HG03108 (cell line): ENCODE measurements around the gene SNAPC2.
"Not testable (repeated sequence)": the region's sequence is repeated elsewhere in the genome, so short reads cannot be mapped to it uniquely, and the experiment has no call there.

Experiments used
- ATAC-seq: cut with Tn5 transposase; IDR thresholded peaks from one replicate; pipeline ENCODE4 v1.9.1; 2021; ENCODE audit warnings: moderate library complexity; ENCODE audit not compliant: unreplicated experiment

Gene SNAPC2

GRCh38 chr19:7888145-7888825 lies 31.9 kb upstream of the SNAPC2 start, which contains the start of gene LRRC8E:
LRRC8E (plus strand) TSS chr19:7888510; CDS start chr19:7895604, 7,094 bp downstream.
- no peak for ATAC-seq

- ATAC-seq = no peak
Measured at GRCh38 chr19:7888826-7889217, 31.3 kb upstream of the SNAPC2 start.

- not testable (repeated sequence) for ATAC-seq
Measured at GRCh38 chr19:7893362-7894101, 26.6 kb upstream of the SNAPC2 start.

- ATAC-seq = no peak
Measured at GRCh38 chr19:7894612-7895309, 25.4 kb upstream of the SNAPC2 start.

GRCh38 chr19:7895565-7895964 lies 24.6 kb upstream of the SNAPC2 start:
- no peak for ATAC-seq

- no peak for ATAC-seq
Measured at GRCh38 chr19:7897292-7897691, 22.8 kb upstream of the SNAPC2 start.

- ATAC-seq = no peak
Measured at GRCh38 chr19:7898967-7899366, 21.2 kb upstream of the SNAPC2 start.

GRCh38 chr19:7899751-7900378 lies 20.3 kb upstream of the SNAPC2 start:
- no peak for ATAC-seq

- ATAC-seq = no peak
Measured at GRCh38 chr19:7900401-7900870, 19.7 kb upstream of the SNAPC2 start.

GRCh38 chr19:7900931-7901330 lies 19.2 kb upstream of the SNAPC2 start:
- no peak for ATAC-seq

GRCh38 chr19:7901337-7901736 lies 18.8 kb upstream of the SNAPC2 start:
- ATAC-seq = no peak

GRCh38 chr19:7902796-7903243 lies 17.3 kb upstream of the SNAPC2 start:
- ATAC-seq = no peak

GRCh38 chr19:7903244-7904073 lies 16.7 kb upstream of the SNAPC2 start, which contains the start of gene MAP2K7:
MAP2K7 (plus strand) TSS chr19:7903877; CDS start chr19:7903945, 68 bp downstream.
- ATAC-seq = peak; percentile 75

- peak; percentile 20 for ATAC-seq
Measured at GRCh38 chr19:7904074-7905020, 15.8 kb upstream of the SNAPC2 start.

GRCh38 chr19:7905268-7905667 lies 14.9 kb upstream of the SNAPC2 start:
- no peak for ATAC-seq

GRCh38 chr19:7905859-7906258 lies 14.3 kb upstream of the SNAPC2 start:
- no peak for ATAC-seq

GRCh38 chr19:7907122-7907521 lies 13.0 kb upstream of the SNAPC2 start:
- no peak for ATAC-seq

- no peak for ATAC-seq
Measured at GRCh38 chr19:7907544-7907943, 12.6 kb upstream of the SNAPC2 start.

- ATAC-seq = no peak
Measured at GRCh38 chr19:7908078-7908699, 11.9 kb upstream of the SNAPC2 start.
